Activated T-helper 1 cell treated with anti-CD3 and anti-CD28 coated beads, Interleukin-2, amount 50 U/mL, for 16 hours (primary cell): ENCODE results near the gene VAT1L.

Experiments
- DNase-seq, 2 donors: peaks; one replicate each; pipeline ENCODE4 v3.0.0-alpha.2; 2020; ENCODE audit warnings: low read depth in 1 of 2, low spot score in 1 of 2

The VAT1L gene

GRCh38 chr16:77781091-77781490 lies 7.3 kb upstream of the VAT1L start:
- DNase-seq = no peak

- DNase-seq = no peak
Observed at GRCh38 chr16:77782694-77783093, 5.7 kb upstream of the VAT1L start.

GRCh38 chr16:77784441-77785372 lies 3.7 kb upstream of the VAT1L start:
- DNase-seq = no peak

GRCh38 chr16:77785373-77785764 lies 3.0 kb upstream of the VAT1L start:
- DNase-seq = no peak

GRCh38 chr16:77786186-77786847 lies 2.0 kb upstream of the VAT1L start:
- no peak for DNase-seq

GRCh38 chr16:77787452-77787851 lies 912 bp upstream of the VAT1L start:
- DNase-seq = no peak

- DNase-seq = no peak
Observed at GRCh38 chr16:77789085-77790008, 983 bp downstream of the VAT1L start.

GRCh38 chr16:77790009-77790372 lies 1.6 kb downstream of the VAT1L start:
- DNase-seq = no peak

- no peak for DNase-seq
Observed at GRCh38 chr16:77790912-77791311, 2.5 kb downstream of the VAT1L start.

GRCh38 chr16:77793417-77793816 lies 5.1 kb downstream of the VAT1L start:
- no peak for DNase-seq

- DNase-seq = no peak
Observed at GRCh38 chr16:77794586-77794985, 6.2 kb downstream of the VAT1L start.

- DNase-seq = no peak
Observed at GRCh38 chr16:77801817-77802216, 13.5 kb downstream of the VAT1L start.

GRCh38 chr16:77805398-77805797 lies 17.0 kb downstream of the VAT1L start:
- DNase-seq = no peak

GRCh38 chr16:77807021-77807420 lies 18.7 kb downstream of the VAT1L start:
- DNase-seq = no peak

GRCh38 chr16:77812856-77813500 lies 24.6 kb downstream of the VAT1L start:
- DNase-seq = no peak

GRCh38 chr16:77816293-77816692 lies 27.9 kb downstream of the VAT1L start:
- DNase-seq = no peak

- DNase-seq = no peak
Observed at GRCh38 chr16:77820340-77820739, 32.0 kb downstream of the VAT1L start.

GRCh38 chr16:77822661-77823060 lies 34.3 kb downstream of the VAT1L start:
- DNase-seq = no peak

- DNase-seq = no peak
Observed at GRCh38 chr16:77823067-77823466, 34.7 kb downstream of the VAT1L start.

GRCh38 chr16:77825196-77825595 lies 36.8 kb downstream of the VAT1L start:
- DNase-seq = no peak

GRCh38 chr16:77827032-77827431 lies 38.7 kb downstream of the VAT1L start:
- DNase-seq = no peak
